HG03558 (cell line): ENCODE data around the gene MRPL1.
"Not testable (repeated sequence)": the region's sequence is repeated elsewhere in the genome, so short reads cannot be mapped to it uniquely, and the experiment has no call there.

Experiments used
- ATAC-seq: cut with Tn5 transposase; IDR thresholded peaks from one replicate; pipeline ENCODE4 v1.9.1; 2021; ENCODE audit warnings: moderate number of reproducible peaks; ENCODE audit not compliant: unreplicated experiment; ENCODE audit errors: extremely low read depth

MRPL1 gene

DNA sequence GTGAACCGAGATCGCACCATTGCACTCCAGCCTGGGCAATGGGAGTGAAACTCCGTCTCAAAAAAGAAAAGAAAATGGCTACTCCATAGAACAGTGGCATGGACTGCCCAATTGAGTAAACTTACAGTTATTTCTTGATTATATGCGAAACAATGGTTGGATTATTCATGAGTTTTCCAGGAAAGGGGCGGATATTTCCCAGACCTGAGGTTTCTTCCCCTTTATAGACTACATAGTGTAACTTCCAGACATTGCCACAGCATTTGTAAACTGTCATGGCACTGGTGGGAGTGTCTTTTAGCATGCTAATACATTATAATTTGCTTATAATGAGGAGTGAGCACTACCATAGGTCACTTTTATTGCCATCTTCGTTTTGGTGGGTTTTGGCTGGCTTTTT, 14.1 kb upstream of the MRPL1 start:
- no peak for ATAC-seq

DNA sequence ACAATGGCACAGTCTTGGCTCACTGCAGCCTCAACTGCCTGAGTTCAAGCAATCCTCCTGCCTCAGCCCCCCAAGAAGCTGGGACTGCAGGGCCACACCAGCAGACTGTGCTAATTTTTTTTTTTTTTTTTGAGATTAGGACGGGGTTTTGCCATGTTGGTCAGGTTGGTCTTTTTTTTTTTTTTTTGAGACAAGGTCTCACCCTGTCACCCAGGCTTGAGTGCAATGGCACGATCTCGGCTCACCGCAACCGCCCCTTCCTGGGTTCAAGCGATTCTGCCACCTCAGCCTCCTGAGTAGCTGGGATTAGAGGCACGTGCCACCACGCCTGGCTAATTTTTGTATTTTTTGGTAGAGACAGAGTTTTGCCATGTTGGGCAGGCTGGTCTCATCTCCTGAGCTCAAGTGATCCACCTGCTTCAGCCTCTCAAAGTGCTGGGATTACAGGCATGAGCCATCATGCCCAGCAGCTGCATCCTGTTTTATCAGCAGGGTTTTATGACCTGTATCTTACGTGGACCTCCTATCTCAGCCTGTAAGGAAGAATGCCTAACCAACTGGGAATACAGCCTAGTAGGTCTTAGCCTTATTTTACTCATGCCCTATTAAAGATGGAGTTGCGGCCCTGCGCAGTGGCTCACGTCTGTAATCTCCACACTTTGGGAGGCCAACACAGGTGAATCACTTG, 13.2 kb upstream of the MRPL1 start:
- no peak for ATAC-seq

DNA sequence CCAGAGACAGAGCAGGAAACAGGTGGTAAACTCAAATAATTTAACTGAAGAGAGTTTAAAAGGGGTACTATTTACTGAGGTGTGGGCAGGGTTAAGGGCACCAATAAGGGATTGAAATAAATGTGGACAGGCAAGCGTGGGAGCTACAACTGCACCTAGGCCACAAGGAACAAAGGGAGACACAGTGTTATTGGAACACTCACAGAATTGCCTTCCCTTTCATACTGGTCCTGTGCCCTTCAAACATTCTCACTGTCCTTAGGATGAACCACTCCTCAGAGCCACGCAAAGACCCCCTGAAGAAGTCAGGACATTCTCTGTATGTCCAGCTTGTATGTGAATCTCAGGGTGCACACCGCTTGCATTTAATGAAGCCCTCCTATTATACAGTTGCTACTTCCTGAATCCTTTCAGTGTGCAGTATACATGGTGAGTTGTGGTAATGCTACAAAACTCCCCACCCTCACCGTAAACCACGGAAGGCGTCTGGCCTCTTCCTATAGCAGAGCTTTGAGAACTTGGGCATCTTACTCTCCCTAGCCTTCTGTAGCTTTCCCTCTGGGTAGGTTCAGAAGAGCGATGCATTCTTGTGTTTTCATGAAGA, 9.6 kb upstream of the MRPL1 start:
- peak; percentile 95 for ATAC-seq

DNA sequence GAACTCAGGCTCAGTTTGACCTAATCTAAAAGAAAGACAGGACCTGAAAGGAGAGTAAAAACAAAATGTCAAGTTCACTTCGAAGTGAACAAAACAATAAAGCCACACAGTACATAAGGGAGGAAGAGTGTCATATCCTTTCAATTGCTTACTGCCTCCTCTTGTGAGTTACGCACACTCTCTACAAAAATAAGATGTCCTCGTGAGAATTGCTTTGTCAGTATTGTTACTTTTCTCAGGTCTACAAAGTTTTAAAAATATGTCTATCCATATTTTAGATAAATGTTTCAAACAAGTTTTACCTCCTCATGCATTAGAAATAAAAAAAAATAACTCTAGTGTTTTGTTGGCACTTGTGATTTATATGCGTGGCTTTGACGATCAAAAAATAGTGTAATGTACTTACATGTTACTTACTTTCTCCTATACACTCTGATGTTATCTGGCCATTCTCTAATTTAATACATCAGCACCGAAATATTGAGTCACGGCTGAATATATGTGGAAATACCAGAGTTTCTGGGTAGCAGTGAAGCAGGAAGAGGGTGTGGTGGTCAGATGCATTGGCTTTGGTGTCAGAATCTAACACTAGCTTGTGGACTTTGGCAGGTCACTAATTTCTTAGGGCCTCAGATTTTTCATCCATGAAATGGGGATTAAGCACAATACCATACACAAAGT, 8.1 kb upstream of the MRPL1 start:
- ATAC-seq, result no peak

DNA sequence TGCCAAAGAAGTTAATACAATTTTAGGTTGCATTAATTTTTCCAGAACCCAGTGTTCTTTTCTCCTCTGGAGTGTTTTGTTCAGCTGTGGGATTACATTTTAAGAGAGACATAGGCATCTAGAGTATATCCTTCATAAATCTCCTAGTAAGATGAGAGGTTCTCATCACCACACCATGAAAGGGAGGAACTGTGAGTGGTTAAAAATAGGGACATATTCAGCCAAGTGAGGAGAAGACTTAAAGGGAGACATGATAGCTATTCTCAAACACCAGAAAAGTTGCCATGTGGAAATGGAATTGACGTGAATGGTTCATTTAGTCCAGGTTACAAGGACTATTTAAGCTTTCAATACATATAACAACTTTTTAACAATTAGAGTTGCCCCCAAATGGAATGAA, 6.5 kb upstream of the MRPL1 start:
- ATAC-seq, result no peak

DNA sequence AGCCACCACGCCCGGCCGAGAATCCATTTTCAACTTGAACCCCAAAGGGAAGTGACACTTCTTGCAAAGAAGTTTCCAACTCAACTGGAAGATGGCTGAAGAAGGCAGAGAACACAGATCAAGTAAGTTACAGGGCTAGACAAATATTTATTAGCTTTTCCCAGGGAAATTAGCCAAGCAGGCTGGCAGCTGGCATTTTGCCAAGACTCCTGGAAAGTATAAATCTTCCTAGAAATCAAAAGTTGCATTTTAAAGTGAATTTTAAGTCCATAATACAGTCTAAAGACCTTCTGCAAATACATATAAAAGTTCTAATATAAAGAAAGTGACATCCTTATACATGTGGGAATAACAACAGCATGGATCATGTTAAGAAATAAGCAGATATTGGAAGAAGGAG, 3.4 kb upstream of the MRPL1 start:
- ATAC-seq, result no peak

DNA sequence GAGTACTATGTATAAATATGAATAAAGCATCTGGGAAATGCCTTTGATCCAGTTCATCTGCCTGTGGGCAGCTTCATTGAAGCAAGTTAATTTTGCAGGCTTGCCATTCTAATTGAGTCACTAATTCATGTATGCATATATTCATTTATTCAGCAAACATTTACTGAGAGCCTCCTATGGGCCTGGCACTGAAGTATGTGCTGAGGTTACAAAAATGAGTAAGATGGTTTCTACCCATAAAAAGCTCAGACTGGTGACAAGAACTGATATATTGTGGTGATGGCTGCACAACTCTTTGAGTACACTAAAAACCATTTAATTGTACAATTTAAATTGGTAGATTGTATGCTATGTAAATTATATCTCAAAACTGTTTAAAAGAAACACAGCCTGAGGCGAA, 1.1 kb upstream of the MRPL1 start:
- ATAC-seq, result no peak

DNA sequence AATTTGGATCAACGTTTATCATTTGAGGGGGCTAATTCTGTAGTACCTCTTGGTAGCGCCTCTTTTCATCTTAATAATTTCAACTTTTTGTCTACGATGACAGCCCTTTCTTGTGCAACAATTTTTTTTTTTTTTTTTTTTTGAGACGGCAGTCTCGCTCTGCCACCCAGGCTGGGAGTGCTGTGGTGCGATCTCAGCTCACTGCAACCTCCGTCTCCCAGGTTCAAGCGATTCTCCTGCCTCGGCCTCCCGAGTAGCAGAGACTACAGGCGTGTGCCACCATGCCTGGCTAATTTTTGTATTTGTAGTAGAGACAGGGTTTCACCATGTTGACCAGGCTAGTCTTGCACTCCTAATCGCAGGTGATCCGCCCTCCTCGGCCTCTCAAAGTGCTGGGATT, 711 bp downstream of the MRPL1 start:
- ATAC-seq, result not testable (repeated sequence)

DNA sequence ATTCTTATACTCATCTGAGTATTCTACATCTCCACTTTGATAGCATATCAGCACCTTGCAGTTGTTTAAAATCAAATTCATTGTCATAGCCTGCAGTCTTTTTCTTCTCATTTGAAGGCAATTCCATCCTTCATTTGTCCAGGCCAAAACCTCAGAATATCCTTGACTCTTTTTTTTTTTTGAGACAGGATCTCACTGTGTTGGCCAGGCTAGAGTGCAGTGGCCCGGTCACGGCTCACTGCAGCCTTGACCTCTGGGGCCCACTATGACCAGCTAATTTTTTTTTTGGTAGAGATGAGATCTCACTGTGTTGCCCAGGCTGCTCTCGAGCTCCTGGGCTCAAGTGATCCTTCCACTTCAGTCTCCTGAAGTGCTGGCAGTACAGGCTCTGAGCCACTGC, 2.6 kb downstream of the MRPL1 start:
- ATAC-seq, result no peak

DNA sequence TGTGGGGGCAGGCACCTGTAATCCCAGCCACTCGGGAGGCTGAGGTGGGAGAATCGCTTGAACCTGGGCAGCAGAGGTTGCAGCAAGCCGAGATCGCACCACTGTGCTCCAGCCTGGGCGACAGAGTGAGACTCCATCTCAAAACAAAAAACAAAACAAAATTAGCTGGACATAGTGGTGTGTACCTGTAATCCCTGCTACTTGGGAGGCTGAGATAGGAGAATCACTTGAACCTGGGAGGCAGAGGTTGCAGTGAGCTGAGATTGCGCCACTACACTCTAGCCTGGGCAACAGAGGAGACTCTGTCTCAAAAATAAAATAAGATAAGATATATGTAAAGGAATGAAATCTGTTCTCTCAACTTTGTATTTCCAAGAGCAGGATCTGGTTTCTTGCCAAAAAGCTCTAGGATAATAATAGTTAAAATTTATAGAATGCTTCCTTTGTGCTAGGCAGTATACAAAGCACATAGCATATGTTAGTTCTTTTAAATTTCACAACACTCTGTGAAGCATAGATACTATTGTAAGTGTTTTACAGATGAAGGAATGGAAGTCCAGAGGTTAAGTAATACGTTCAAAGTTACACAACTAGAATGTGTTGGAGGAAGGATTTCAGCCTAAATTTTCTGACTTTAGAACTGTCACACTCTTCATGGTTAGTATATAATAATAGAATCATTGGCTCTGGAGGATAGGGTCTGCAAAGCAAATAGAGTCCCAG, 10.3 kb downstream of the MRPL1 start:
- no peak for ATAC-seq

DNA sequence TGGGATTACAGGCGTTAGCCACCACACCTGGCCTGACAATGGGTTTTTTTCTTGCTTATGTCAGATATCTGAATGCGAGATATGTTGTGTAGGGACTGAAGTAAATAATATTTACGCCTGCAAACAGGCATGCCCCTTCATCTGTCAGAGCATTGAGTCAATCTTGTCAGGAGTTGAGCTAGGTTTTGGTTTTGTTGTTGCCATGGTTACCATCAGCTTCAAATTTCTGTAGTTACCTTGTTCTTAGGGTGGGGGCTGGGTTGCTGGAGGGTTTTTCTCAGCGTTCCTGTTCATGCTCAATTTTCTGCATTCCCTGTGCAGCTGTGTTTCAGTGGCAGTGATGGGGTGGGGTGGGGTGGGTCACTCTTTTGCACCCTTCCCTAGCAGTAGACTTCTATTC, 14.5 kb downstream of the MRPL1 start:
- no peak for ATAC-seq

DNA sequence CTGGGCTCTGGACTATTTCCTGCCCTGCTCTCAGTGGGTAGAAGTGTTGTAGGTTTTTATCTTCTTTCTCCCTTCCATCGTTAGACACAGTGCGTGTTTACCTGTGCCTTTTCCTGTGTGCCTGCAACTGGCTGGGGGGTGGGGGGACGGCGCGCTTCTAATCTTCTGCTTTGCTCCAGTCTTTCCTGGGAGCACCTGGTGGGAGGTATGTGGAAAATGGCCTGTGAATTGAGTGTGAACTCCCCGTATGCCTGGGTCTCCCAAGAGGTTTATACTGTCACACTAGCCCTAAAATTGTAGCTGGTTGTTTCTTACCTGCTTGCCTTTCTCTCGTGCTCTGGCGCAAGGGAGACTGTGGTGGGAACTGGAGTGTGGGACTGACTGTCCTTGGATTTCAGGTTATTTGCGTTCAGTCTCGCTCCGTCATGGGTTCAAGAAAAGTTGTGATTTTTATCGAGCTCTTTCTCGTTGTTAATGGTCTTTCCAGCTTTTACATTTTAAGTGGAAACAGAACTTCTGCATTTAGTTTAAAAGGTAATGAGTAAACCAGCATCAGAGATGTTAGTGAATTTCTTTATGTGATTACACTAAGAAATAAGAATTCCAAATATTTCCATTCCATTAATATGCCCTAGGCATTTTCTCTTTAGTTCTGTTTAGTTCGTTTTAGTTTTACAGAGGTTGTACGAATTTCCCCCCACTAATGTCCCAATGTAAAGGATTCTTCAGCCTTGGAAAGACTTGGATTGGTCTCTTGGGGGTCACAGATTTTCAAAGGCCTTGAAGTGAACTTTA, 15.3 kb downstream of the MRPL1 start:
- no peak for ATAC-seq

DNA sequence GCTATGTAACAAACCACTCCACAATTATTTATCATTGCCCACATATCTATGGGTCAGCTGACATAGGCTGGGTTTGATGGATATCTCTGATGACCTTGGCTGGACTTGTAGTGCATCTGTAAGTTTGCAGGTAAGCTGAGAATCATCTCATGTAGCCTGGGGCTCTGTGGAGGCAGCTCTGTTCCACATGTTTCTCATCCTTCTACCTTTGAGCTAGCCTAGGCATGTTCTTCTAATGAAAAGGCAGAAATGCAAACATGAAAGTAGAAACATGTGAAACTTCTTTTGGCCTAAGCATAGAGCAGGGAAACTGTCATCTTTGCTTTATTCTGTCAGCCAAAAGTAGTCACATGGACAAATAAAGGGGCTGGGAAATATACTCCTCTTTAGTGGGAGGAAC, 18.2 kb downstream of the MRPL1 start:
- ATAC-seq, result no peak

DNA sequence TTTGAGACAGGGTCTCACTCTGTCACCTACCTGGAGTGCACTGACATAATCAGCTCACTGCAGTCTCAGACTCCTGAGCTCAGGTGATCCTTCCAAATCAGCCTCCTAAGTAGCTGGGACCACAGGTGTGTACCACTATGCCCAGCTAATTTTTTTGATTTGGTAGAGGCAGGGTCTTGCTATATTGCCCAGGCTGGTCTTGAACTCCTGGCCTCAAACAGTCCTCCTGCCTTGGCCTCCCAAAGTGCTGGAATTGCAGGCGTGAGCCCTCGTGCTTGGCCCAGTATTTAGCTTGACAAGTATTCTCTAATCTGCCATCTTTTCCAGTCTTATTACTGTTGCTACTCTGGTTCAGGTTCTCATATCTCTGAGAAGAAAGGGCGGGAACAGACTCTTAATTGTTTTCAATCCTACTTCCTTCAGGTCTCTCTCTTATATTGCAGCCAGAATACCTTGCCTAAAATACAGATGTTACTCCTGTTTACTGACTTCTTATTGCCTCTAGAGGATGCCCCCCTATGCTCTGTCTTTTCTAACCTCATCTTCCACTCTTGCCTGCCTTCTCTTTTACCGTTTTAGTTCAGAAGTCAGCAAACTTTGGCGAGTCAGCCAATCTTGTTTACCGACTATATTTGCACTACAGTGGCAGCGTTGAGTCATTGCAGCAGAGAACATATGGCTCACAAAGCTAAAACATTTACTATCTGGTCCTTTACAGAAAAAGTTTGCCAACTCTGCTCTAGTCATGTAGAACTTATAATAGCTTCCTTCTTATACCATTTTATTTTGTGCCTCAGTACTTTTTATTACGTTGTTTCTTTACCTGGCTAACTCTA, 19.0 kb downstream of the MRPL1 start:
- no peak for ATAC-seq

DNA sequence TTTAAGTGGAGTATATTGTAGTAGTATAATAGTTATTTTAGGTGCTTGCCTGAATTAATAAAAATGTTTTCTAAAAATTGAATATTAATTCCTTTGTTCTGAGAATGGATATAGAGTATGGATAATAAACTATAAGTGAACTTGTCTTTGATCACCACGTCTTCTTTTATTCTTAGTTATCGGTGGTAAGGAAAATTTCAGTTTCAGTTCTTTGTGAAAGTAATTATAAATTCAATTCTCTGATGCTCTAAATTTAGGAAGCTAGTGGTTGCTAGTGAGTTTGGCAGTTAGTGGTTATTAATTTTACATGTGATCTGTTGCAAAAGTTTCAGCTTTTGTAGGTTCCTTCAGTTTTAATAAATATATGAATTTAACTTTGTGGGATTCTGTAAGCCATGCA, 30.8 kb downstream of the MRPL1 start:
- ATAC-seq, result no peak

DNA sequence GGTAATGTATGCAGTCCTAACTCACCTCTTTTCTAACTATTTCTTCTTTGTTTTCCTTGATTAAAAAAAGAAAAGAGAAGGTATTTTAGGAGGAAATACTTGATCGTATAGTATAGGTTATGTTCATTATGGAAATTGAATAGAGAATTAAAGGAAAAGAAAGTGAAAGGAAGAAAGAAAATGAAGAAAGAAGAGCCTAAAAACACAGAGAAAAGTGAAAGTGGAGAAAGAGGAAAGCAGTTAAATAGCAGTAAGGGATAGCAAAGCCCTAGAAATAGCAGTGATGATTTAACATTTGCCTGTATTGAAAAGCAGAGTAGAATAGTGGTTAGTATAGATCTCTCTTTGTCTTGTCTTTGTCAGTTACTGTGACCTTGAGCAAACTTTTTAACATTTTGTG, 37.0 kb downstream of the MRPL1 start:
- no peak for ATAC-seq

DNA sequence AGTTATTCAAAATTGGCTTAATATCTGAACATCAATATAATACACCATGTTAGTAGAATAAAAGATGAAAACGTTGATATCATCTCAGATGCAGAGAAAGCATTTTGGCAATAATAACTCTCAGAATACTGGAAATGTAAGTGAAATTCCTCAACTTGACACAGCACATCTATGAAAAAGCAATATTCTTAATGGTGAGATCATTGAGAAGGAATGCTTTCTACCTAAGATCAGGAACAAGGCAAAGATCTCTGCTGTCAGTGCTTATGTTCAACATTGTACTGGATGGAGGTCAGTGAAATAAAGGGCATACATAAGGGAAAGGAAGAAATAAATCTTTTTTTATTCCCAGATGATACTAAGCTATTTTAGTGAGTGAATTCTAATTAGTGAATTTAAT, 40.6 kb downstream of the MRPL1 start:
- no peak for ATAC-seq

DNA sequence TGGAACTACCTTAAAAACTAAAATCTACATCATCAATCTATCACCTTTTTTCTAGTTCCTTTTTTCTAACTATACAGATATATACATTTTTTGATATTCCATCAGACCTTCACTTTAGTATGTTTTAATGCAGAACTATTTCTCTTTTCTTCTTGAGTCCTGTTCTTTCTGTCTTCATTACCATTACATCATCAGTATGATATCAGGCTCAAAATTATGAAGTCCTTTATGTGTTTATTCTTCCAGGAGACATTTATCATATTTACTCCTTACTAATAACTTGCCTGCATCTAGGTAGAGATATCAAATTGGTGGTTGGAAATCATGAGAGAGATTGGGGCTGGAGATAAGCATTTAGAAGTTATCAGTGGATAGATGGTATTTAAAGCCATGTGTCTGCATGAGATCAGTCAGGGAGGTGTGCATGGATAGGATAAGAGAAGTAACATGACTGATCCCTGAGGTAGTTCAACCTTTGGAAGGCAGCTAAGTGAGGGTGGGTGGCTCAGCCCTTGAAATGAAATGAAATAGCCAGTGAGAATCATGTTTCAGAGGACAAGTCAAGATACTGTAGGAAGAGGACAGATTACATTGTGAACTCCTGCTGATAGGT, 43.1 kb downstream of the MRPL1 start:
- ATAC-seq, result no peak

DNA sequence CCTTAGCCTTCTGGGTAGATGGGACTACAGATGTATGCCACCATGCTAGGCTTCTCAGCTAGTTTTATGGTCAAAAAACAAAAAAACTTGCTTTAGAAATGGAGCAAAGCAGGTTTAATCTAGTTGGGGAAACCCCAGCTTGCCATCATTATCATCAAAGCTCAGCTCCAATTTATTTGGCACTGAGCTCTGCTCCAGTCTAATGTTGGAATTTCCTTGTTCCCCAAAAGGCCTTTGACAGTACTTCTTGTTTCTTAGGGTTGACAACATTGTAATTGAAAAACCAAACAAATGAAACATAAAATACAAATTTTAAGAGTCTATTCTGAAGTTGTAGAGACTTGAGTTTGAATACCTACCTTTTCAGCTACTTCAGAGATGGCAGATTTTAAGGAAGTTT, 48.0 kb downstream of the MRPL1 start:
- ATAC-seq, result no peak
